GM19023 (cell line): ENCODE measurements around the gene BUB3.

Source experiments
- ATAC-seq: cut with Tn5 transposase; IDR thresholded peaks from one replicate; pipeline ENCODE4 v1.9.1; 2021; ENCODE audit warnings: mild to moderate bottlenecking, moderate library complexity; ENCODE audit not compliant: unreplicated experiment

BUB3 gene

GRCh38 chr10:123140983-123141390 is 13.2 kb upstream of the BUB3 start:
- no peak for ATAC-seq

- ATAC-seq, result no peak
These were observed 12.2 kb upstream of the BUB3 start for GRCh38 chr10:123141791-123142700.

GRCh38 chr10:123142701-123143161 is 11.5 kb upstream of the BUB3 start:
- ATAC-seq, result no peak

GRCh38 chr10:123143162-123143824 is 10.9 kb upstream of the BUB3 start:
- no peak for ATAC-seq

GRCh38 chr10:123143825-123144168 is 10.4 kb upstream of the BUB3 start:
- ATAC-seq, result no peak

GRCh38 chr10:123144697-123145541 is 9.3 kb upstream of the BUB3 start:
- no peak for ATAC-seq

GRCh38 chr10:123145542-123146012 is 8.6 kb upstream of the BUB3 start:
- ATAC-seq, result no peak

- ATAC-seq, result no peak
These were observed 7.9 kb upstream of the BUB3 start for GRCh38 chr10:123146013-123146893.

- ATAC-seq, result no peak
These were observed 7.1 kb upstream of the BUB3 start for GRCh38 chr10:123146894-123147634.

- no peak for ATAC-seq
These were observed 6.4 kb upstream of the BUB3 start, which contains the start of gene HMX2 for GRCh38 chr10:123147635-123148413. Gene HMX2 (plus strand): TSS chr10:123148136. CDS start chr10:123148379, 243 bp downstream.

GRCh38 chr10:123148414-123149161 is 5.6 kb upstream of the BUB3 start:
- ATAC-seq, result no peak

GRCh38 chr10:123149162-123149567 is 5.0 kb upstream of the BUB3 start:
- ATAC-seq, result no peak

- no peak for ATAC-seq
These were observed 4.5 kb upstream of the BUB3 start for GRCh38 chr10:123149568-123150270.

- no peak for ATAC-seq
These were observed 3.8 kb upstream of the BUB3 start for GRCh38 chr10:123150271-123150985.

- ATAC-seq, result no peak
These were observed 3.0 kb upstream of the BUB3 start for GRCh38 chr10:123150986-123151736.

GRCh38 chr10:123151737-123152135 is 2.5 kb upstream of the BUB3 start:
- no peak for ATAC-seq
